GM19351 (cell line): ENCODE measurements around the gene GREB1.

Experiments
- ATAC-seq: cut with Tn5 transposase; IDR thresholded peaks from one replicate; pipeline ENCODE4 v1.9.1; 2021; ENCODE audit warnings: mild to moderate bottlenecking, moderate library complexity; ENCODE audit not compliant: unreplicated experiment

The GREB1 gene

GRCh38 chr2:11533278-11534070 lies at the start of gene GREB1:
GREB1 (plus strand) TSS chr2:11534045; CDS start chr2:11556615, 22,570 bp downstream.
- no peak for ATAC-seq

- ATAC-seq, result no peak
These were observed 45.0 kb upstream of the GREB1 start for GRCh38 chr2:11488809-11489208.

- no peak for ATAC-seq
These were observed 43.7 kb upstream of the GREB1 start for GRCh38 chr2:11490194-11490593.

- ATAC-seq, result no peak
These were observed 42.4 kb upstream of the GREB1 start for GRCh38 chr2:11491348-11491933.

- ATAC-seq, result no peak
These were observed 41.6 kb upstream of the GREB1 start for GRCh38 chr2:11492244-11492643.

GRCh38 chr2:11492720-11493119 lies 41.1 kb upstream of the GREB1 start:
- ATAC-seq, result no peak

GRCh38 chr2:11493282-11493681 lies 40.6 kb upstream of the GREB1 start:
- ATAC-seq, result no peak

GRCh38 chr2:11494310-11494709 lies 39.5 kb upstream of the GREB1 start:
- ATAC-seq, result no peak

GRCh38 chr2:11495844-11496681 lies 37.8 kb upstream of the GREB1 start:
- no peak for ATAC-seq

- peak; percentile 94 for ATAC-seq
These were observed 35.3 kb upstream of the GREB1 start for GRCh38 chr2:11498543-11499034.

- ATAC-seq, result no peak
These were observed 34.6 kb upstream of the GREB1 start for GRCh38 chr2:11499081-11499743.

- peak; percentile 55 for ATAC-seq
These were observed 33.0 kb upstream of the GREB1 start for GRCh38 chr2:11500702-11501303.

- no peak for ATAC-seq
These were observed 31.0 kb upstream of the GREB1 start for GRCh38 chr2:11502740-11503292.

GRCh38 chr2:11503354-11503927 lies 30.4 kb upstream of the GREB1 start:
- ATAC-seq, result no peak

GRCh38 chr2:11505652-11506610 lies 27.9 kb upstream of the GREB1 start:
- ATAC-seq, result peak; percentile 84

GRCh38 chr2:11506611-11506969 lies 27.3 kb upstream of the GREB1 start:
- no peak for ATAC-seq

GRCh38 chr2:11507517-11507916 lies 26.3 kb upstream of the GREB1 start:
- ATAC-seq, result no peak

GRCh38 chr2:11508279-11508678 lies 25.6 kb upstream of the GREB1 start:
- ATAC-seq, result no peak
